A549 (cell line): Measurements from ENCODE around the gene TENM3.

Experiments
- CEBPB ChIP-seq, 2 experiments: fragments of >200 bp in 1 of 2; sonication (Bioruptor Twin) in 1 of 2; formaldehyde crosslinking in 1 of 2; IDR thresholded peaks; 2 replicates each; pipeline ENCODE4 v1.6.1; 2012 to 2016
- EP300 ChIP-seq, 2 experiments: fragments of >200 bp; sonication (Bioruptor Twin); formaldehyde crosslinking; IDR thresholded peaks; 2 replicates in 1 of 2; 3 replicates in 1 of 2; pipeline ENCODE4 v1.6.1; 2016 to 2017
- JUN ChIP-seq, 2 experiments: fragments of >200 bp; sonication (Bioruptor Twin); formaldehyde crosslinking; IDR thresholded peaks; 2 replicates in 1 of 2; 3 replicates in 1 of 2; pipeline ENCODE4 v1.6.1; 2016 to 2017
- JUNB ChIP-seq: fragments of >200 bp; sonication (Bioruptor Twin); formaldehyde crosslinking; IDR thresholded peaks from 2 replicates; pipeline ENCODE4 v1.6.1; 2016
- NPAS2 ChIP-seq: fragments of 250-450 bp; sonication (Bioruptor Pico); IDR thresholded peaks from 2 replicates; pipeline ENCODE4 v1.8.0; 2022; ENCODE audit warnings: mild to moderate bottlenecking, moderate library complexity, borderline replicate concordance
- NR3C1 ChIP-seq: fragments of >200 bp; sonication (Bioruptor Twin); formaldehyde crosslinking; IDR thresholded peaks from 3 replicates; pipeline ENCODE4 v1.6.1; 2017
- POLR2A ChIP-seq: IDR thresholded peaks from 2 replicates; pipeline ENCODE4 v1.6.1; 2012; ENCODE audit warnings: mild to moderate bottlenecking, low read length
- POLR2AphosphoS2 ChIP-seq: conservative IDR thresholded peaks from 2 replicates; pipeline ENCODE4 v1.6.1; 2012; ENCODE audit warnings: low read length, improper control_type of control experiment, inconsistent platforms
- RAD21 ChIP-seq, 2 experiments: fragments of >200 bp in 1 of 2; sonication (Bioruptor Twin) in 1 of 2; formaldehyde crosslinking in 1 of 2; IDR thresholded peaks in 1 of 2; conservative IDR thresholded peaks in 1 of 2; 2 replicates in 1 of 2; 3 replicates in 1 of 2; pipeline ENCODE4 v1.6.1; 2012 to 2018; ENCODE audit warnings: inconsistent platforms in 1 of 2
- TF ChIP-seq, protein P1 (sequence below): fragments of >200 bp; sonication (Bioruptor Twin); formaldehyde crosslinking; IDR thresholded peaks from 3 replicates; pipeline ENCODE4 v1.5.1; 2016
- TF ChIP-seq, protein P2 (sequence below): fragments of 150-350 bp; IDR thresholded peaks from 2 replicates; pipeline ENCODE4 v1.6.1; 2014; ENCODE audit warnings: low read depth, mild to moderate bottlenecking, low read length
- TF ChIP-seq, protein P3 (sequence below): fragments of 200-600 bp; sonication (generic); IDR thresholded peaks from 2 replicates; pipeline ENCODE4 v1.6.1; 2016; ENCODE audit warnings: antibody characterized with exemption, mild to moderate bottlenecking, moderate library complexity

DNA sequence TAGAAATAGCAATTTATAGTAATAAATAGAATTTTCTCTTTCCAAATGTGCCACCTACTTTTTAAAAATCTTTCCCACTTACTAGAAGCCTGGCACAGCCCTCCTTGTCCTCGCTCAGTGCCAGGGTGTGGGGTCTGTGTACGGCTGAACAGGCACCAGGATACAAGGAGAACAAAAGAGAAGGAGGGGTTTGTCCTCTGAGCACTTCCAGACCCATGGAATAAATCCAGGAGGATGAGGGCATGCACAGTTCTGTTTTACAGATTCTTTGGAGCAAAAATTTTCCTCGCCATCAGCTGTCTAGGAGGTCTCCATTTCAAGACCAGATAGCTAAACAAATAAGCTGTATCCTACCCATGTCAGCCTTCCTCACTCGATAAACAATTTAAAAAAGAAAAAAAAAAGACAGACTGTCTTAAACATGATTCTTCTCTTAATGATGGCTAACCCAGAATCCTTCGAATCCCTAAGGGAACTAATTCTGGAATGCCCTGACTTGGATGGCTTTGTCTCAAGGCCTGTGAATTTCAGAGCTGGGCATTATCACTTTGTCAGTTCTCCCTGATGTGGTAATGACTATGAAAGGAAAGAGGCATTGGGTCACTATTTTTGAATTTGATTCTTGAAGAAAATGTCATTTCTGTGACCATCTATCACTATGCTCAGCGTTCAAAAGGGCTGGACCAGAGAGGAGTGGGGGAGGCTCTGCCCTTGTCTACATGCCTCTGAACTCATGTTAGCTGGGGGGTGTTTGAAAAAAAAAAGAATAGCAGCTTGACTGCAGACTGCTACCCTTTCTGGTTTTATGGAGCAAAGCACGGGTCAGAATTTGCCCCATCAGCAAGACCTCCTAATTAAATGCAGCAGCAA, 523.0 kb downstream of the TENM3 start:
- no peak for TF ChIP-seq EP300 (IDR thresholded peaks at IDR 0.05)
- TF ChIP-seq, protein P1, sequence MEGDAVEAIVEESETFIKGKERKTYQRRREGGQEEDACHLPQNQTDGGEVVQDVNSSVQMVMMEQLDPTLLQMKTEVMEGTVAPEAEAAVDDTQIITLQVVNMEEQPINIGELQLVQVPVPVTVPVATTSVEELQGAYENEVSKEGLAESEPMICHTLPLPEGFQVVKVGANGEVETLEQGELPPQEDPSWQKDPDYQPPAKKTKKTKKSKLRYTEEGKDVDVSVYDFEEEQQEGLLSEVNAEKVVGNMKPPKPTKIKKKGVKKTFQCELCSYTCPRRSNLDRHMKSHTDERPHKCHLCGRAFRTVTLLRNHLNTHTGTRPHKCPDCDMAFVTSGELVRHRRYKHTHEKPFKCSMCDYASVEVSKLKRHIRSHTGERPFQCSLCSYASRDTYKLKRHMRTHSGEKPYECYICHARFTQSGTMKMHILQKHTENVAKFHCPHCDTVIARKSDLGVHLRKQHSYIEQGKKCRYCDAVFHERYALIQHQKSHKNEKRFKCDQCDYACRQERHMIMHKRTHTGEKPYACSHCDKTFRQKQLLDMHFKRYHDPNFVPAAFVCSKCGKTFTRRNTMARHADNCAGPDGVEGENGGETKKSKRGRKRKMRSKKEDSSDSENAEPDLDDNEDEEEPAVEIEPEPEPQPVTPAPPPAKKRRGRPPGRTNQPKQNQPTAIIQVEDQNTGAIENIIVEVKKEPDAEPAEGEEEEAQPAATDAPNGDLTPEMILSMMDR: no peak
- TF ChIP-seq JUNB: no peak
- TF ChIP-seq NR3C1: no peak
- no peak for TF ChIP-seq POLR2A
- no peak for TF ChIP-seq NPAS2 (CRISPR knock-in tag)
- no peak for TF ChIP-seq RAD21 (conservative IDR thresholded peaks at IDR 0.05 in 1 of 2, IDR thresholded peaks at IDR 0.05 in 1 of 2)
- TF ChIP-seq, protein P2, sequence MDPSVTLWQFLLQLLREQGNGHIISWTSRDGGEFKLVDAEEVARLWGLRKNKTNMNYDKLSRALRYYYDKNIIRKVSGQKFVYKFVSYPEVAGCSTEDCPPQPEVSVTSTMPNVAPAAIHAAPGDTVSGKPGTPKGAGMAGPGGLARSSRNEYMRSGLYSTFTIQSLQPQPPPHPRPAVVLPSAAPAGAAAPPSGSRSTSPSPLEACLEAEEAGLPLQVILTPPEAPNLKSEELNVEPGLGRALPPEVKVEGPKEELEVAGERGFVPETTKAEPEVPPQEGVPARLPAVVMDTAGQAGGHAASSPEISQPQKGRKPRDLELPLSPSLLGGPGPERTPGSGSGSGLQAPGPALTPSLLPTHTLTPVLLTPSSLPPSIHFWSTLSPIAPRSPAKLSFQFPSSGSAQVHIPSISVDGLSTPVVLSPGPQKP: no peak
- TF ChIP-seq JUN (IDR thresholded peaks at IDR 0.05): no peak
- no peak for TF ChIP-seq POLR2AphosphoS2
- TF ChIP-seq, protein P3, sequence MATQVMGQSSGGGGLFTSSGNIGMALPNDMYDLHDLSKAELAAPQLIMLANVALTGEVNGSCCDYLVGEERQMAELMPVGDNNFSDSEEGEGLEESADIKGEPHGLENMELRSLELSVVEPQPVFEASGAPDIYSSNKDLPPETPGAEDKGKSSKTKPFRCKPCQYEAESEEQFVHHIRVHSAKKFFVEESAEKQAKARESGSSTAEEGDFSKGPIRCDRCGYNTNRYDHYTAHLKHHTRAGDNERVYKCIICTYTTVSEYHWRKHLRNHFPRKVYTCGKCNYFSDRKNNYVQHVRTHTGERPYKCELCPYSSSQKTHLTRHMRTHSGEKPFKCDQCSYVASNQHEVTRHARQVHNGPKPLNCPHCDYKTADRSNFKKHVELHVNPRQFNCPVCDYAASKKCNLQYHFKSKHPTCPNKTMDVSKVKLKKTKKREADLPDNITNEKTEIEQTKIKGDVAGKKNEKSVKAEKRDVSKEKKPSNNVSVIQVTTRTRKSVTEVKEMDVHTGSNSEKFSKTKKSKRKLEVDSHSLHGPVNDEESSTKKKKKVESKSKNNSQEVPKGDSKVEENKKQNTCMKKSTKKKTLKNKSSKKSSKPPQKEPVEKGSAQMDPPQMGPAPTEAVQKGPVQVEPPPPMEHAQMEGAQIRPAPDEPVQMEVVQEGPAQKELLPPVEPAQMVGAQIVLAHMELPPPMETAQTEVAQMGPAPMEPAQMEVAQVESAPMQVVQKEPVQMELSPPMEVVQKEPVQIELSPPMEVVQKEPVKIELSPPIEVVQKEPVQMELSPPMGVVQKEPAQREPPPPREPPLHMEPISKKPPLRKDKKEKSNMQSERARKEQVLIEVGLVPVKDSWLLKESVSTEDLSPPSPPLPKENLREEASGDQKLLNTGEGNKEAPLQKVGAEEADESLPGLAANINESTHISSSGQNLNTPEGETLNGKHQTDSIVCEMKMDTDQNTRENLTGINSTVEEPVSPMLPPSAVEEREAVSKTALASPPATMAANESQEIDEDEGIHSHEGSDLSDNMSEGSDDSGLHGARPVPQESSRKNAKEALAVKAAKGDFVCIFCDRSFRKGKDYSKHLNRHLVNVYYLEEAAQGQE: no peak
- TF ChIP-seq CEBPB (IDR thresholded peaks at IDR 0.05): no peak
